ENCODE data around the gene GTSF1L. TPM values are rescaled to one million over a fixed set of nuclear protein-coding genes. Genes with fewer than 3 reads are reported as not detected.

The GTSF1L gene
- total and polyA plus RNA-seq, 2 of the 4 experiments (the other 2 are of a cell fraction), result not detected

DNA sequence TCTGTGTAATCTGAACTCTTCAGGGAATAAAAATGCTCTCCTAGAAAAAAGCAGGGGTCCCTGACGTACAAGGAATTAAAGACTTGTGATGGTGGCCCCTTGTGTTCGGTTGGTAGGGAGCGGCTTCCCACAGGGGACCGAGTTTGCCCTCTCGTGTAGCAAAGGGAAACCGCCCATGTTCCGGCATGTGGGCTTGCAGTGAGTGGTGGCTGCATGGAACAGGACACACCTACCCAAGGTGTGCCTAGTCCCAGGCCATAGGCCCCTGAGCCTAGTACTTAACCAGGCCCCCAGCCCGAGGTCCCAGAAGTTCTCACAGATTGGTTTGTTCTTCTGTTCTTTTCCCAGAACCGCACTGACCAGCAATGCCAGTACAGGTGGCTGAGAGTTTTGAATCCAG, 44.4 kb downstream of the GTSF1L start:
- Histone ChIP-seq H3K36me3 (ENCODE audit: control insufficient read depth, insufficient read depth, low read length) (no peaks in the 10 kb centered on the region; the same call in 1 of the 2 replicates), H3K14ac (replicated peaks; ENCODE audit: low read depth, low read length) (no peak overlapping the region), H3K27me3 (ENCODE audit: control insufficient read depth, insufficient read depth, low read length) (no peaks in the 10 kb centered on the region), H3K23ac (ENCODE audit: low read depth, low read length) (no peak overlapping the region), H3K9ac (ENCODE audit: low read depth, low read length) (no peak overlapping the region), H3K79me1 (ENCODE audit: low read depth in 1 of 2, low read length in 2 of 2) (peaks cover 0 to 7% of the 10 kb centered on the region in 2 experiments; a peak in 2 of 4 replicates), H4K5ac (ENCODE audit: low read depth, low read length) (no peak overlapping the region), H4K8ac (ENCODE audit: low read depth in 2 of 2, low read length in 2 of 2) (no peak overlapping the region), H3K4me2 (ENCODE audit: low read depth, low read length) (no peak overlapping the region), H2BK20ac (ENCODE audit: low read depth, low read length) (no peak overlapping the region), H2AK5ac (ENCODE audit: low read depth, low read length) (no peak overlapping the region), H3K4me1 (ENCODE audit: control insufficient read depth, insufficient read depth, low read length) (no peaks in the 10 kb centered on the region), H3K56ac (ENCODE audit: extremely low read depth, insufficient read depth, low read length) (no peak overlapping the region), H2BK15ac (ENCODE audit: low read depth, low read length) (no peak overlapping the region), H3K18ac (ENCODE audit: low read depth, low read length) (no peak overlapping the region), H4K20me1 (ENCODE audit: insufficient read depth, low read length) (no peaks in the 10 kb centered on the region), H3K9me1 (ENCODE audit: insufficient read depth, low read length) (peaks cover 7% of the 10 kb centered on the region; the same call in 1 of the 2 replicates), H2BK5ac (ENCODE audit: low read depth, low read length, poor library complexity, severe bottlenecking) (no peak overlapping the region), H3K27ac (ENCODE audit: insufficient read depth, low read length) (no peak overlapping the region), H3K4ac (ENCODE audit: low read depth, low read length) (no peak overlapping the region), H3K4me3 (ENCODE audit: insufficient read depth, low read depth, low read length) (no peak overlapping the region), H2AK9ac (replicated peaks; ENCODE audit: low read depth, low read length, poor library complexity) (no peak overlapping the region), H2BK120ac (ENCODE audit: low read depth, low read length) (no peak overlapping the region), H4K91ac (ENCODE audit: insufficient read depth, low read depth, low read length) (no peak overlapping the region), H2AFZ (replicated peaks; ENCODE audit: low read length, poor library complexity) (no peak overlapping the region), H3K9me3 (ENCODE audit: control insufficient read depth, insufficient read depth, low read length) (no peaks in the 10 kb centered on the region)
- dilution Hi-C loops (cut with HindIII; ENCODE audit: low sequenced_read_pairs, unreplicated experiment) (no loop called here), intact Hi-C loops (cut with micrococcal nuclease) (no loop called here), in situ Hi-C loops (cut with MboI; ENCODE audit: low sequenced_read_pairs) (no loop called here)
- 100% methylated on average over 2 of the region's 9 CpGs; no CpG with 5 or more reads in 1 of the 2 experiments for WGBS, 2 experiments (ENCODE audit: extremely low coverage in 2 of 2, insufficient read length in 1 of 2)
- BruUV-seq (replicated peaks), result no TSS peak
- TF ChIP-seq RFX5 (IDR thresholded peaks at IDR 0.05; ENCODE audit: low read depth, low read length) (no peak), POLR2A (IDR thresholded peaks at IDR 0.05; ENCODE audit: low read depth, low read length) (no peak), CEBPB (IDR thresholded peaks at IDR 0.05; ENCODE audit: low read depth, low read length) (no peak), CHD1 (IDR thresholded peaks at IDR 0.05; ENCODE audit: low read depth, low read length) (no peak), MAFK (IDR thresholded peaks at IDR 0.05; ENCODE audit: low read depth, low read length) (no peak), BHLHE40 (IDR thresholded peaks at IDR 0.05; ENCODE audit: low read depth, low read length) (no peak), USF2 (IDR thresholded peaks at IDR 0.05; ENCODE audit: low read depth, low read length) (no peak), MAZ (IDR thresholded peaks at IDR 0.05; ENCODE audit: borderline replicate concordance, low read depth, low read length) (no peak), FOS (IDR thresholded peaks at IDR 0.05; ENCODE audit: low read depth, low read length) (no peak), MXI1 (IDR thresholded peaks at IDR 0.05; ENCODE audit: borderline replicate concordance, low read depth, low read length) (no peak), RCOR1 (IDR thresholded peaks at IDR 0.05; ENCODE audit: insufficient replicate concordance, low read length) (no peak), RAD21 (IDR thresholded peaks at IDR 0.05; ENCODE audit: low read length) (no peak), ELK1 (IDR thresholded peaks at IDR 0.05; ENCODE audit: borderline replicate concordance, low read depth, low read length) (no peak), NFE2L2 (IDR thresholded peaks at IDR 0.05; ENCODE audit: low read depth, low read length) (no peak), SMC3 (IDR thresholded peaks at IDR 0.05; ENCODE audit: low read depth, low read length) (no peak)
- TF ChIP-seq, protein P1, sequence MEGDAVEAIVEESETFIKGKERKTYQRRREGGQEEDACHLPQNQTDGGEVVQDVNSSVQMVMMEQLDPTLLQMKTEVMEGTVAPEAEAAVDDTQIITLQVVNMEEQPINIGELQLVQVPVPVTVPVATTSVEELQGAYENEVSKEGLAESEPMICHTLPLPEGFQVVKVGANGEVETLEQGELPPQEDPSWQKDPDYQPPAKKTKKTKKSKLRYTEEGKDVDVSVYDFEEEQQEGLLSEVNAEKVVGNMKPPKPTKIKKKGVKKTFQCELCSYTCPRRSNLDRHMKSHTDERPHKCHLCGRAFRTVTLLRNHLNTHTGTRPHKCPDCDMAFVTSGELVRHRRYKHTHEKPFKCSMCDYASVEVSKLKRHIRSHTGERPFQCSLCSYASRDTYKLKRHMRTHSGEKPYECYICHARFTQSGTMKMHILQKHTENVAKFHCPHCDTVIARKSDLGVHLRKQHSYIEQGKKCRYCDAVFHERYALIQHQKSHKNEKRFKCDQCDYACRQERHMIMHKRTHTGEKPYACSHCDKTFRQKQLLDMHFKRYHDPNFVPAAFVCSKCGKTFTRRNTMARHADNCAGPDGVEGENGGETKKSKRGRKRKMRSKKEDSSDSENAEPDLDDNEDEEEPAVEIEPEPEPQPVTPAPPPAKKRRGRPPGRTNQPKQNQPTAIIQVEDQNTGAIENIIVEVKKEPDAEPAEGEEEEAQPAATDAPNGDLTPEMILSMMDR (conservative IDR thresholded peaks at IDR 0.05; ENCODE audit: low read depth, low read length), result no peak
- ChIA-PET CTCF (no interaction called here), POLR2A (ENCODE audit: unreplicated experiment) (no interaction called here)
- DNase-seq (no peak), ATAC-seq (ENCODE audit: low read depth) (no peak)

Measured in IMR-90 (cell line).